Measurements from ENCODE around the gene MYO1D. TPM values are rescaled to one million over a fixed set of nuclear protein-coding genes. Genes with fewer than 3 reads are reported as not detected.

The MYO1D gene
- total and polyA plus RNA-seq, 8 donors = 16.7 to 43.0 (median 29.4) TPM

GRCh38 chr17:32492648-32493289 is 384.2 kb downstream of the MYO1D start:
- Histone ChIP-seq H3K4me1 (peaks cover 0 to 1% (median 0%) of the 10 kb centered on the region in 3 donors), H3K27me3 (no peaks in the 10 kb centered on the region), H3K27ac (no peak overlapping the region), H3K4me3 (no peak overlapping the region), H3K9me3 (no peaks in the 10 kb centered on the region), H3K36me3 (no peaks in the 10 kb centered on the region)
- FAIRE-seq = no peak
- DNase-seq = no peak
- no peak for TF ChIP-seq CTCF (IDR thresholded peaks at IDR 0.05)
- peak in 1 of 4 donors; percentile 15 for ATAC-seq
- intact Hi-C loops (cut with DNase I) = no loop called here
- 90 to 98% methylated on average over 7 of the region's 7 CpGs for WGBS, 2 donors

- H3K27ac ChIP-seq = no peak overlapping the region
- no peak overlapping the region for H3K4me3 ChIP-seq
- TF ChIP-seq CTCF (IDR thresholded peaks at IDR 0.05) = no peak
- intact Hi-C loops (cut with DNase I) = no loop called here
- H3K4me1 ChIP-seq = peaks cover 0 to 4% (median 0%) of the 10 kb centered on the region in 3 donors
- no peaks in the 10 kb centered on the region for H3K27me3 ChIP-seq
- H3K36me3 ChIP-seq = no peaks in the 10 kb centered on the region
- ATAC-seq (no peak), FAIRE-seq (no peak), DNase-seq (no peak)
- 91 to 96% methylated on average over 4 of the region's 4 CpGs for WGBS, 2 donors
- H3K9me3 ChIP-seq = no peaks in the 10 kb centered on the region
Observed at GRCh38 chr17:32492264-32492589, 384.7 kb downstream of the MYO1D start.

- intact Hi-C loops (cut with DNase I) = no loop called here
- Histone ChIP-seq H3K27ac (no peak overlapping the region), H3K4me3 (no peak overlapping the region), H3K9me3 (no peaks in the 10 kb centered on the region), H3K4me1 (peaks cover 0 to 4% (median 0%) of the 10 kb centered on the region in 3 donors), H3K36me3 (no peaks in the 10 kb centered on the region), H3K27me3 (no peaks in the 10 kb centered on the region)
- DNase-seq (no peak), FAIRE-seq (no peak), ATAC-seq (no peak)
- 87 to 89% methylated on average over 21 of the region's 21 CpGs for WGBS, 2 donors
- TF ChIP-seq CTCF (IDR thresholded peaks at IDR 0.05) = no peak
Observed at GRCh38 chr17:32491371-32492263, 385.3 kb downstream of the MYO1D start.

GRCh38 chr17:32490101-32490482 is 386.8 kb downstream of the MYO1D start:
- no peak overlapping the region for H3K27ac ChIP-seq
- 74 to 88% methylated on average over 16 of the region's 16 CpGs for WGBS, 2 donors
- H3K27me3 ChIP-seq = no peaks in the 10 kb centered on the region
- DNase-seq = peak in 1 of 6 donors; percentile 66
- no peak for ATAC-seq
- no peak overlapping the region for H3K4me3 ChIP-seq
- intact Hi-C loops (cut with DNase I) = no loop called here
- no peak for FAIRE-seq
- TF ChIP-seq CTCF (IDR thresholded peaks at IDR 0.05) = no peak
- H3K9me3 ChIP-seq = no peaks in the 10 kb centered on the region
- peaks cover 0 to 8% (median 0%) of the 10 kb centered on the region in 3 donors for H3K4me1 ChIP-seq
- H3K36me3 ChIP-seq = no peaks in the 10 kb centered on the region

Measured in pancreas (tissue), 10 donors.